Activated CD8-positive, alpha-beta memory T cell treated with anti-CD3 and anti-CD28 coated beads for 48 hours (primary cell): ENCODE results near the gene GGA3.
A peak's percentile ranks its signal among the peaks of the same experiment; 100 is the strongest.
"Not testable (repeated sequence)": the region's sequence is repeated elsewhere in the genome, so short reads cannot be mapped to it uniquely, and the experiment has no call there.

Experiments used
- DNase-seq, 3 experiments: peaks; one replicate each; pipeline ENCODE4 v3.0.0-alpha.2; 2020; ENCODE audit warnings: low read depth in 2 of 3, low spot score in 2 of 3

Gene GGA3

GRCh38 chr17:75273977-75274708 is 12.7 kb upstream of the GGA3 start:
- DNase-seq: no peak

- no peak for DNase-seq
Observed at GRCh38 chr17:75272848-75273184, 11.4 kb upstream of the GGA3 start.

GRCh38 chr17:75271955-75272847 is 10.8 kb upstream of the GGA3 start:
- DNase-seq: no peak

DNA sequence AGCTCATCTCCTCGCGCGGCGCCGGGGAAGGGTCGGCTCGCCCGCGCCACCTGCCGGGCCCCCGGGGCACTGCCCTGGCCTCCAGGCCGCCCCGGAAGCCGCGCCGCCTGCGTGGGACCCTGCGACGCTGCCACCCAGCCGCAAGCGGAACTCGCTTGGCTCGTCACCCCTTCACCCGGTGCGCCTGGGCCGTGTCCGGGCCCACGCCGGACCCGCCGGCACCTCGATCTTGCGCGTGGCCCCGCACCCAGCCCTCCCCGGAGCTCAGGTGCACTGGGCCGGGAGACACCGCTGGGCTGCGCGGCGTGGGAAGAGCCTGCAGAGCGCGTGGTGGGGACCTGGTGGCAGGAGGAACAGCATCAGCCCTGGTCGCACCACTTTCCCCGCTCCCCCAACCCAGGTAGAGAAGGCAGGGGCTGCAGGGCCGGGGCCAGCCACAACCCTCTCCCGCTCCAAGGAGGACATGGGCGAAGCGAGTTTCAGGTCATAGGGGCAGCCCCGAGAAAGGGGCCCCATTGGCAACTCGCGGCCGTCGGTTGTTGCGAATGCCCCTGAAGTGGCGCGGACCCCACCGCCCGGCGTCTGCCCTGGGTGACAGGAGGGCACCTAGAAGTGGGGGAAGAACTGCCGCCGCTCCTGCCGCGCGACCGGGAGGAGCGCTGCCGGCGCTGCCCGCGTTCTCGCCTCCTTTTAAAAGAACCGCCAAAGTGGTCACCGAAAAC is 10.0 kb upstream of the GGA3 start:
- peak; percentile 80 to 88 (median 85) for DNase-seq

GRCh38 chr17:75270966-75271232 is 9.5 kb upstream of the GGA3 start, which contains the start of gene MIF4GD:
TSS of gene MIF4GD (minus strand) at chr17:75271231. CDS start at chr17:75270195, 1,036 bp downstream.
- no peak for DNase-seq

DNA sequence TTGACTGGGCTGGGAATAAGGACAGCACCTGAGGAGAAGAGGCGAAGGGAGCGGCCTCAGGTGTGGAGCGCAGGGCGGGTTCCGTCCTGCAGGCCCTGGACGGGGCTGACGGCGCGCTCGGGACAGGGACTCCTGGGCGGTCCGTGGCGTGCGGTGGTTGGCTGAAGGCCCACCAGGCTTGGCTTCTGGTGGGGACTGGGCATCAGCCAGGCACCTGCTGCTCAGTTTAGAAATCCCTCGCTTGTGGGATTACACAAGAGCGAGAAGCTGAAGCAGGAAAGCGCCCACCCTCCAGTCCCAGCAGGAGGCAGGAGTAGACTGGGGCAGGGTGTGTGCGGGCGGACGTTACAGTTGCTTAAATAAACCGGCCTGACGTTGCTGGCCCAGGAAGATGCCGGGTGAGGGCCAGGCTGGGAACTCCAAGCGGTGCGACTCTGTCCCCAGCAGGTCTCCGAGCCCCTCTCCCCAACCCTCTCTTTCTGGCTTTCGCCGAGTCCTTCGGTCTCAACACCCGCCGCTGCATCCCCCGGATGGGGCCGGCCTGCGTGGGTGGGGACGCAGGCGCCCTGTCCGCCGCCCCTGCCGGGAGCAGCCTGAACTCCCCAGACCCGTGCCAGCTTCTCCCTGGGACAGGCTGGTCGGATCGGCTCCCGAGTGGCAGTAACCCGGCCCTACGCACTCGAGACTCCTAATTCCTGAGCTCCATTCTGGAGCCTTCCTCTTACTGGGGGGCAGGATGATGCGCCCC is 9.0 kb upstream of the GGA3 start:
- peak; percentile 42 to 70 (median 56) for DNase-seq

DNA sequence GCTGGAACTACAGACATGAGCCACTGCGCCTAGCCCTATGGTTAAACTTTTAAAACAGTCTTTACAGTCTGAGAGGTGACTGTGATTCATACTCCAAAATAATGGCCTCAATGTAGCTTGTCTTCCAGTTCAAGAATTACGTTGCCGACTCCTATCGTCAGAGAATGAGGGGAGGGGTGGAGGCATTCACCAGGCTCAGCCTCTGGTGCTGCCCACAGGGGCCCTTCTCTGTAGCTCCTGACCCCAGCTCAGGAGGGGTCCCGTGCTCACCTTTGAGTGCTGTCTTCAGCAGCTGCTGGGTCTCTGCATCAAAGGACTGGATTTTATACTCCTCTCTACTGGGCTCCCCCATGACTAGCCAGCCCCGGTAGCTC is 8.4 kb upstream of the GGA3 start:
- no peak for DNase-seq

- DNase-seq: no peak
Observed at GRCh38 chr17:75267411-75268232, 6.2 kb upstream of the GGA3 start.

DNA sequence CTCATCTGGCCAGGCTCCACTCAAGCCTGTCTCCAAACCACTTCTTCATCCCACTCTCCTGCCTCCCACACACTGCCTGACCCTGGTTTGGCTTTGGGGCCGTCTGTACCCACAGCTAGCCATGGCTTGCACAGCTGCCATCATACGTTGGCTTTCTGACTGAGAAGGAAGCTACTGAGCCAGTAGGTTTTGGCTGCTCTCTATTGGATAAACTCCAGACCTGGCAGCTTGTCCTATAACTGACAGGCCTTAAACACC is 5.7 kb upstream of the GGA3 start:
- DNase-seq: no peak

- no peak for DNase-seq
Observed at GRCh38 chr17:75266316-75267152, 5.1 kb upstream of the GGA3 start.

DNA sequence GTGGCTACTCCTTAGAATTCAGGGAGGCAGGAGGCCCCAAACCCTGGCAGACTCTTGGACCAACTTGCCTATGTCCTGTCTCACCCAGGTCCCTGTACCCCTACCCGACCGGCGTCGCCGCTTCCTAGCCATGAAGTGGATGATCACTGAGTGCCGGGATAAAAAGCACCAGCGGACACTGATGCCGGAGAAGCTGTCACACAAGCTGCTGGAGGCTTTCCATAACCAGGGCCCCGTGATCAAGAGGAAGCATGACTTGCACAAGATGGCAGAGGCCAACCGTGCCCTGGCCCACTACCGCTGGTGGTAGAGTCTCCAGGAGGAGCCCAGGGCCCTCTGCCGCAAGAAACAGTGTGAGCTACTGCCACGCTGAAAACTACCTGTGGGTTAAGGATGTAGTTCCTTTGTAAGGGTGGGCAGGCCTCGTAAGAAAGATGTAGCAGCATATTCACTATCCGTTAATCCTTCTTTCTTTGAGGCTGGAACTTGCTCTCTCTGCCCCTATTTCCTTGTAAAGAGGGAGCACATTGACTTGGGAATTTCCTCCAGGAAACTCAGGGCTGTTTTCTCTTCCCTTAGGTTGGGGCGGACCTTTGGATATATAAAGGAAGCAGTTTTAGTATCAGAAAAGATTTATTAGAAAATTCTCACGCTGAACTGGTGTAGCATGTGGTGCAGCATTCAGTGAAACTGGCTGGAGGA is 4.4 kb upstream of the GGA3 start:
- DNase-seq: no peak

- DNase-seq: no peak
Observed at GRCh38 chr17:75263055-75263454, 1.6 kb upstream of the GGA3 start.

DNA sequence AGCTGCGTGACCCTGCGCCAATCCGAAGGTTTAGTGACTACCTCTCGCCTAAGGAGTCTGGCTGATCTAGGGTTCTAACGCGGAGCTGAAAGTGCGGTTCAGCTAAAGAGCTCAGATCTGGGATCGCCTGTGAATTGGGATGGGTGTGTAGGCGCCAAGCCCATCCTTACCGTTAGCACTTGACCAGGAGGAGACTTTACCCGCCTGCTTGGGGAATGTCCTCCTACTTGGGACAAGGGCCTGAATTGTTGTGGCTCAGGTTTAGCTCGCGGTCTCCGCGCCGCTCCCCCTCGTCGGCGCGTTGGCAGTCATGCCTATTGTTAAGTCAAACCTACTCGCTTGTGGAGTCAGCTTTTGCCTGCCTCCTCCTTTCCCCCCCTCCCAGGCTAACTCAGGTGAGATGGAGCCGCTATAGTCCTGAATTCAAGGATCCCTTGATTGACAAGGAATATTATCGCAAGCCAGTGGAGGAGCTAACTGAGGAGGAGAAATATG is 753 bp upstream of the GGA3 start:
- no peak for DNase-seq

GRCh38 chr17:75260641-75261335 is 618 bp downstream of the GGA3 start:
- no peak for DNase-seq

DNA sequence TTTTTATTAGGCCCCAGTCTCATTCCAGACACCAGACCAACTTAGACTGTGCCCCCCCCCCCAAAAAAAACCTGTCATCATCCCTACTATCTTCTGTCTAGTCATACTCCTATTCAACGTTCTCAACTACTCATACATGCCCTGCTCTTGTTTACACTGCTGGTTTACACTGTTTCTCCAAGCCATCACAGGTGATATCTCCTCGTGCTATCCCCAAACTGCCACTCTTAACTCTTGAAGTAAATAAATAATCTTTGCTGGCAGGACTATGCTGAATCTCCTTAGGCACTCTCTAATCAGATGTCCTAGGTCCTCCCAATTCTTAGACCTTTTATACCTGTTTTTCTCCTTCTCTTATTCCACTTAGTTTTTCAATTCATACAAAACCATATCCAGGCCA is 4.2 kb downstream of the GGA3 start:
- DNase-seq: not testable (repeated sequence)

GRCh38 chr17:75255954-75256698 is 5.3 kb downstream of the GGA3 start:
- not testable (repeated sequence) for DNase-seq

GRCh38 chr17:75252039-75252816 is 9.2 kb downstream of the GGA3 start:
- DNase-seq: no peak
